ENCODE measurements around the gene RAPGEF3.

RAPGEF3 gene

DNA sequence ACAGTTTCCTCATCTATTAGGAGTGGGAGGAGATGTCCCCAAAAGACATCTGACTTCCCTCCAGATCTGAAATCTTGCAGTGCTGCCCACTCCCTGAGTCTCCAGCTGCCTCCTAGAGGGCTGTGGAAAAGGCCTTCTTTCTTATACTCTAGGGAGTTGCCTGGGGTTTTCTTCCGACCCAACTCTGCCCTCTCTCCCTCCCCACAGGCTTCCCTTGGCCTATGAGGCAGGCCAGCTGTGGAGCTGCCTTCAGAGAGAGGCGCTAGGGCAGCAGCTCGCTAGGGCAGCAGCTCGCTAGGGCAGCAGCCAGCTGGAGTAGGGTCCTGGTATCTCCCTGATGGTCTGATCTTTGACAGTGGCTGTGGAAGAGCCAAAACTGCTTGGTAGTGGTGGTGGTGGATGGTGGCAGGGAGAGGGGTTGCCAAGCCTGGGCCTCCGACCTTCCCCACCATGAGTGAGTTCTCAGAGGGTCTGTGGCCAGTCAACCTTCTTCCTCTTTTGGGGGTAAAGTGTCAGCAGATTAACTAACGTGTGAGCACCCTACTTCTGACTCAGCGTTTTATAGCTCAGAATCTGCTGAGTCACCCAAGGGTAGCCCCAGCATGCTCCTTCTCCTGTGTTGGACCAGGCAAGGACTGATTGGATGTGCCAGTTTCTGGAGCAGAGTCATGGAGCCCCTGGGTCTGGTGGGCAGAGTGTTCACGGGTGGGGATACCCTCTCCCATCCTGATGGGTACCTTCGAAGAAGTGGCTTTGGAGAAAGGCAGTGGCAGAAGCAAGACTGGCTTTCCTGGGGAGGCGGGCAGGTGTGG is 16.6 kb upstream of the RAPGEF3 start:
- peak; percentile 44 for DNase-seq

DNA sequence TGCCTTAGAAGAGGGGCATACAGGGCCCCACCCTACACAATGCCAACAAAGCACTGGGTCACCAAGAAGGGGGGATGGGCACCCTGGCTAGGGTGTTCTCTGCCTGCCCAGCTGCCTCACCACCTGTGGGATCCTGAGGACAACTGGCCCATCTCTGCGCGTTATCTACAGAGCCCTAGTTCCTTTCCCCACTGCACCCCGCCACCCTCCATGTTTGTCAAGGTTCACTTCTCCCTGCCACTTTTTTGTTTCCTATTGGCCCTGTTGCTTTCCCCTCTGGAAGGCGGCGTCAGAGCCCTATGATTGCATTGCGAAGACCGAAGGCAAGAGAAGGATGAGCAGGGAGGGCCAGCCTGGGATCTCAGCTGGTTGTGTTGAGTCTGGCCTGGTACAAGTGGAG is 16.0 kb upstream of the RAPGEF3 start:
- no peak for DNase-seq

DNA sequence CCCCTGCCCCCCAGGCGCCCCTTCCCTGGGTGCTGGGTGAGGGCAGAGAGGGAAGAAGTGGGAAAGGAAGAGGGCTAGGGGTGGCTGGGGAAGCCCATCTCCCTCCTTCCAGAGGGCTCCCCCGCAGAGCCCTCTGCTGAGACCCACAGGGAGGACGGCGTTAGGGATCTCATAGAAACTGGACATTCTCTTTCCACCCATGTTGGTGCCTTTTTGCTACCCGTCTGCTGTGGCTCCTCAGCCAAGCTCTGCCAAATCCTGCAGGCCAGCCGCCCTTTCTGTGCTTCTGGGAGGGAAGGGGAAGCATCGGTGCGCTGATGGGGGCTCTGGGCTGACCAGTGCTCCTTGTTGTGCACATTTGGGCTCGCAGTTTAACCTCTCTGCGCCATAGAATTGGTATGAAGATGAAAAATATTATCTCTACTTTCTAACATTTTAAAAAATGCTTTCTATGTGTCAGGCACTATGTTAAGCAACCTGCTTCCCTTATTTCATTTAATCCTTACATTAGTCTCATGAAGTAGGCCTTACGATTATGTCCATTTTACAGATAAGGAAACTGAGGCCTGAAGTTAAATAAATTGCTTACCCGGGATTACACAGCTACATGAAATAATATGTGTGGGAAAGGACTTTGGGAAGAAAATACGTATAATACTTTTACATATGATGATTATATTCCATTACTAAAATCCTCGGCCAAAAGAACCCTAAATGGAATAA is 15.3 kb upstream of the RAPGEF3 start:
- DNase-seq: no peak

DNA sequence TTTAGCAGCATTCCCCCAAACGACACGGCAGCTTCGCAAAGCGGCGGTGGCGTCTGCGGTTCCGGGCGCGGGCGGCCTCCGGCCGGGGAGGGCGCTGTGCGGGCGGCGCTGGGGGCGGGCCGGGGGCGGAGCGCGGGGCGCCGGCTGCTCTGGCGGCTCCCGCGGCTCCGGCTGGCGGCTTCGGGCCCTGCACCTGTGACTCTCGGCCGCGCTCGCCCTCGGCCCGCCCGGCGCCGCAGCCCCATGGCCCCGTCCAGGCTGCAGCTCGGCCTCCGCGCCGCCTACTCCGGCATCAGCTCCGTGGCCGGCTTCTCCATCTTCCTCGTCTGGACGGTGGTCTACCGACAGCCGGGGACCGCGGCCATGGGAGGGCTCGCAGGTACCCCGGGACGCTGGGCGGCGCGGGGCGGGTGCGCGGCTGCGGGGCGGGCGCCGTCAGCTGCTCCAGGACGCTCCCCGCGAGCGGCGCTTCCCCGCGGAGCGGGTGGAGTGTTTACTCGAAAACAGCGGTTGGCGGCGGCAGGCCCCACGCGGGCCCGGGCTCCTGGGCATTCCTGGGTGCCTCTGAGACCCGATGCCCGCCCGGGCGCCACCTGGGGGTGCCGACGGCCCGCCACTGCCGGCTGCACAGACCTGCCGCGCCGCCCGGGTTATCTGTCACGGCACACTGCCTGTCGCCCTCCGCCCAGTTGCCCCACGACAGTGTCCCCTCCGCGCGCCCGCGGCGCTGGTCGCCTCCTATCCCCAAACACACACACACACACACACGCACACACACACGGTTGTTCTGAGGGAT is 14.6 kb upstream of the RAPGEF3 start, which contains the start of gene SLC48A1:
Gene SLC48A1 (plus strand): TSS at position 177 of the 796 bp plus-strand sequence. CDS start 67 bp downstream, at position 244.
- DNase-seq: peak; percentile 70

DNA sequence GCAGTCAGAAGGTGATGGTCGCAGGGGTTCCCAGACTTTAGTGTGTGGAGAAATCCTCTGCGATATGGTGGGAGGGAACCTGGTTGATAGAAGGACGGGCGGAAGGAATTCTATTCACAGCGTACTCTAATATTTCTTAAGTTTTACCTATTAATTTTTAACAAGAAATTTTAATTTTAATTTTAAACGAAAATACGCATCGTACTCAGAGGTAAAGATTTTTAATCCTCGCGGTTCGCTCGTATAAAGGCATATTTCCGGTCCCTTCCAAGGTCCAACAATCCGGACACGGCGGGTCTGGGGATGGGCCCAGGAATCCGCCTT is 14.0 kb upstream of the RAPGEF3 start:
- no peak for DNase-seq

DNA sequence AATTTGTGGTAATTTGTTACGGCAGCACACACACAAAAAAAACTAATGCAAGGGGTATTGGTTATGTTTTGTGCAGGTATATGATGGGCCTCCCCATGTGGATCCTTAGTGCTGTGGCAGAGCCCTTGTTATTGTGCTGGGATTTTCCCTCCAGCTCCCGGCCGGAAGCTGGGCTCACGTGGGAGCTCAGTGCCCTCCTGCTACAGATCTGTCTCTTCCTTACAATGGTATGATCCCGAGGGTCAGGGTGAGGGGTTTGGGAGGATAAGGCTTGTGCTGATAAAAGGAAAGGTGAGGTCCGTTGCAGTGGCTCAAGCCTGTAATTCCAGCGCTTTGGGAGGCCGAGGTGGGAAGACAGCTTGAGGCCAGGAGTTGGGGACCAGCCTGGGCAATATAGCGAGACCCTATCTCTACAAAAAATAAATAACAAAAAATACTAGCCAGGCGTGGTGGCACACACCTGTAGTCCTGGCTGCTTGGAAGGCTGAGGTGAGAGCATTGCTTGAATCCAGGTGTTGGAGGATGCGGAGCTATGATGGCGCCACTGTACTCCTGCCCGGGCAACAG is 13.5 kb upstream of the RAPGEF3 start:
- DNase-seq: no peak

DNA sequence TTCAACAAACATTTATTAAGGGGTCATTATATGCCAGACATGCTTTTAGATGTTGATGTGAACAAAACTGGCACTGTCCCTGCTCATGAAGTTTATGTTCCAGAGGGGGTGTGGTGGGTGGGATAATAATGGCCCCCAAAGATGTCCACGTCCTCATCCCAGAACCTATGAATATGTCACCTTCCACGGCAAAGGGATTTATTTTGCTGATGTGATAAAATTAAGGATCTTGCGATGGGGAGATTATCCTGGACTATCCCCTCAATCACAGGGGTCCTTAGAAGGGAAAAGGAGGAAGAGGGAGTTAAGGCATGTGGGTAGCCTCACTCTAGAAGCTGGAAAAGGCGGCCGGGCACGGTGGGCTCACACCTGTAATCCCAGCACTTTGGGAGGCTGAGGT is 12.6 kb upstream of the RAPGEF3 start:
- DNase-seq: no peak

DNA sequence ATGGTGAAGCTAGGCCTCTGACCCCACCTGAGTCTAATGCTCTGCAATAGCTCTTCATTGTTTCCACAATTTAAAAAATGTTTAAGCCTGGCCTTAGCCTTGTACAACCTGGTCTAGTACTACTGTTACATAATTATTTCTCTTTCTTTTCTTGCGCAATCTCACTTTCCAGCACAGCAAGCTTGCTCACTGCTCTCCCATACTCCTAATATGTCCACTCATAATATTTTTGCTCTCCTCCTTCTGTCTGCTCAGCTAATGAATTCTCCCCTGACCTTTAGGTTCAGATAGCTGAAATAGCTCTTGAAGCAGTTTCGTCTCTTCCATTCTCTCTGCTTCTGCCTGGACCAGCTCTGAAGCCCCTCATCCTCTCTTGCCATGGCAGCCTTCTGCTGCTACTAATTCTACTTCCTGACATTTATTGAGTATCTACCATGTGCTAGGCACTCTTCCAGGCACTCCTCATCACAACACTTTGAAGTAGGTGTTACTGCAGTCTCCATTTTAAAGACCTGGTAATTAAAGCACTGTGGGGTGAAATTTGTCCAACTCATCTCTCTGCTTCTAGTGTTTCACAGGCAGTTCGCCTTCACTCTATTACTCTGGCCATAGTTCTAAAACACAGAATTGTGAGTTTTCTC is 11.5 kb upstream of the RAPGEF3 start:
- no peak for DNase-seq

DNA sequence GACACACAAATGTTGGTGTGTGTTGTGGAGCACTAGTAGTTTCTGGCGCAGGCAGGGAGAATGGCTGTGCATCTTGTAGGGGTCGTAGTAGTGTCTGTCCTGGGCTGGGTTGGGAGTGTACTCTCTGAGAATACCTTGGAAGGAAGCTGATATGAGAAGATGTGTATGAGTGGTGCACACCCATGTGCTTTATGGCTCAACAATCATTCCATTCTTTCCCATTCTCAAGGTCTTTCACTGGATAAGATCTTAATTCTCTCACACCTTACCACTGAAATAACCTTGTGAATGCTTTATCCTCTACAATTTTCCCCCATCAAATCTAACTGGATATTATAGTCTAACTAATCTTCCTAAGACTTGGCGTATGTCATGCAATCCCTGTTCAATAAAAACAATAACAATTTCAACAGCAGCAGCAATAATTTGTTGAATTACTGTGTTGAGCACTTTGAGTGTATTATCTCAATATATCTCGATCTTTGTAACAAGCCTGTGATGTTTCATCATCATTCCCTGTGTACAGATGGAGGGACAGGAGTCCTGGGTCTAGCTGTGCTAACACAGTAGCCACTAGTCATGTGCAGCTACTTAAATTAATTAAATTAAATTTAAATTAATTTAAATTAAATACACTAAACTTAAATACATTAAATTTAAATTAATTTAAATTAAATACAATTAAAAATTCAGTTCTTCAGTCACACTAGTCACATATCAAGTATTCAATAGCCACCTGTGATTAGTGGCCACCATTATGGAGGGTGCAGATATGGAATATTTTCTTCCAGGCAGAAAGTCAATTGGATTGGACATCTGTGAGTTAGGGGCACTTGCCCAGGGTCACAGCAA is 10.8 kb upstream of the RAPGEF3 start:
- DNase-seq: no peak

DNA sequence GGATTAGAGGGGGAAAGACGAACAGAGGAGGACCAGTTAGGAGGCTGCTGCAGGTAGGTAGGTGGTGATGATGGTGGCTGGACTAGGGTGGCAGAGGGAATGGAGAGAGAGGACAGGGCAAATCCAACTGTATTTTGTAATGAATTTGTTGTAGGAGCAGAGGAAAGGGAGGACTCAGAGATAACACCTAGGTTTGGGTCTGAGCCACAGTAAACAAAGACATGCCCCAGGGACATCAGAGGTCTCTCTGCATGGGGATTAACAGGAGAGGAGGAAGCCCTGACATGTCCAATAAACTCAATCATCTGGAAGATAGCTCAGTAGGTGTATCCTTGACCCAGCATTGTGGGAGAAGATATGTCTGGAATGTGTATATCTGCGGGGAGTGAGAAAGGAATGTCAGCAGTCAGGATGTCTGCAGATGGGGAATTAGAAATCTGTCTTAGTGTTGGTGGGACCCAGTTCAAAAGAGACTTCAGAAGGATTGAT is 9.7 kb upstream of the RAPGEF3 start:
- DNase-seq: no peak

DNA sequence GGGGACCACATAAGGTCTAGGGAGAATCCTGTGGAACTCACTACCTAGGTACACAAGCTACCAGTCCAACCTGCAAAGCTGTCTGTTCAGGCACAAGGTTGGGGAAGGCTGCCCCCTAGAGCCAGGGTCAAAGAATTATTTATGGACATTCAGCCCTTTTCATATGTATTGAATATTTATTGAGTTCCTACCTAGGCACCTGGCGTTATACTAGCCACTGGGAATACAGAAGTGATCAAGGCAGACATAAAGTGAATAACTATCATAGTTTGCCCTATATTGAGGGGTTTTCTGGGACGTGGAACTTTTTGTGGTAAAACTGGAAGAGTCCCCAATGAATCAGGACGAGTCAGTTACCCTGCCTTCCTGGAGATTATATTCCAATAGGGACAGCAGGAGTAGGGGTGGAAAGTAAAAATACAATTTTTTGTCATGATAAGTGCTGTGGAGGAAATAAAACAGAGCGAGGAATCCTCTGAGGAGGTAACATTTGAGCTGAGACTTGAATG is 8.6 kb upstream of the RAPGEF3 start:
- DNase-seq: peak; percentile 74

DNA sequence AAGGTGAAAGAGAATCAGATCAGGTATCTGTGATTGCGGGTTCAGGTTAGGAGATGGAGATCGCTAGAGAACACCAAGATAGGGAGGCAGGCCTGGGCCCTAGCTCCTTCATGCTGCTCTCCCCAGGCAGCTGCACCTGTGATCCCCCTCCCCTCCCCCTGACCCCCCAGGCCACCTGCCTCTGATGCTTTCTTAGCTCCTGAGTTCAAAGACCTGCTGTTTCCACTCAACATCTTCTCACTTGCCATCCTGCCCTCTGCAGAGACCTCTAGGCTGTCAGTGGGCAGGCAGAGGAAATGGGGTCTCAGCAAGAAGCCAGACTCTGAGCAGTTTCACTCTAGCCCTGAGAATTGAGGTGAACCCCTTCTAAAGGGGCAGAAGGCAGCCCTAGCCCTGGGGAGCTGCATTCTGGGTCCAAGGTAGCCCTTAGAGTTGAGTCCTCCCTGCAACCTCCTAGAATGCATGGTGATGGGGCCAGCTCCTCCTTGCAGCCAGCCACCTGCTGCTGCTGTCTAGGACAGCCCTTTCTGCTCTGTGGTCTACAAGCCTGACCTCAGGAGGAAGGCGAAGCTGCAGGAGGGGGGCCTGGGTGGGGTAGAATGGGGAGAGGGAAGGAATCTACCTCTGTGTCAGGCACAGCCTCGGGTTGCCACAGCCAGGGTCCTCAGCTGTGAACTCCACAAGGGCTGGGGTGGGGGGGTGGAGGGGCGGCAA is 8.0 kb upstream of the RAPGEF3 start:
- DNase-seq: no peak

DNA sequence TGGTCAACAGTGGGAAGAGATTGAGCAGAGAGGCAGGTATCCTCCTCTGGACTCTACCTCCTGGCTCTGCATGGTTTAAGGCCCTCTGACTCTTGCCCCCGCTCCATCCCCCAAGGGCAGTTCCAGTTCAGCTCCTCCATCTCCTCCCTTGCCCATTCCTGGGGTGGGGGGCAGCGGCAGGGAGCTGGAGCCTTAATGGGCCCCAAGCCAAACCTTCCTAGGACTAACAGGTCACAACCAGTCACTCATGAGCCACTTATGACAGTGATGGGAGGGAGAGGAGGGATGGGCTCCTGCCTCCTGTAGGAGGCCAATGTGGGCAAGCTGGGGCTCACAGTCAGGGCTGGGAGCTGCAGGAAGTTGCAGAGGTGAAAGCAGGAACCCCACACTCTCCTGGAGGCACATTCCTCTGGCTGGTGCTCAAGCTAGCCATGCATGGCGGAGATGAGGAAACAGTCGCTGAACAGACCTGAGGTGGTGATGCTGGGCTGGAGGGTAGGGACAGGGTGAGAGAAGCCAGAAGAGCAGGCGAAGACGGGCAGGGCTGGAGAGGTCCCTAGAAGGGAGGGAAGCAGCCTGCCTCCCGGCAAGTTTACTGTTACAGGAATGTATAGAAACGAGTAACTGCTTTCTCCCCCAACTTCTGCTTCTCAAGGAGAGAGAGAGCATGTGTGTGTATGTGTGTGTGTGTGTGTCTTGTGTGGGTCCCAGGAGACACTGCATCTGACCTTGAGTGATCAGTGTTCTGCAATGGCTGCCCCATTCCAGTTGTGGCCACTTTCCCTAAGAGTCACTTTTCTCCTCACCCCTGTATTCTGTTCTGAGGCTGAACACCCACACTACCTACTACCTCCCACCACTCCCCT is 5.0 kb upstream of the RAPGEF3 start:
- no peak for DNase-seq

DNA sequence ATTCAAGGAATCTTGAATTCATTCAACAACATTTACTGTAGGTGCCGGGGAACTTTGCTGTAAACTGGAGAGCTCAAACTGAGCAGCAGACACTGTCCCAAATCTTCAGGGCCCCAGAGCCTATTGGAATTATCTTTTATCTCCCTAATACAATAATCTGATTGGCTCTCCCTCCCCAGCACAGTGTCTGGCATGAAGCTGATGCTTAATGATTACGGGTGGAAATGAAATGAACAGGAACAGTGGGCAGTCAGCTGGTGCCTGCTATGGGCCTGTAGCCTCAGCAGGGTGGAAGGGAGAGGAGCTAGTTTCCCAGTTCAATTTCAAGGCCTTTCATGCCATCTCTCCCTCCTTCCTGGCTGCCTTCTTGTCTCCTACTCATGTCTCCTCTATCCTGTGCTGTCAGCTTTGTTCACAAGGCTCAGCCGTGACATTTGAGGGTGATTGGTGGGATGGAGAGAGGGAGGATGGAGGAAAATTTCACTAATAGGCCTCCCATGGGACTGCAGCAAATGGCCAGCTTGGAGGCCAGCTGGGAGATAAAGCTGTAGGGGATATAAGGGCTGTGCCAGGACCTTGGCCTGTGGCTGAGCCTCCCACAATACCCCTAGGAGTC is 4.3 kb upstream of the RAPGEF3 start:
- no peak for DNase-seq

DNA sequence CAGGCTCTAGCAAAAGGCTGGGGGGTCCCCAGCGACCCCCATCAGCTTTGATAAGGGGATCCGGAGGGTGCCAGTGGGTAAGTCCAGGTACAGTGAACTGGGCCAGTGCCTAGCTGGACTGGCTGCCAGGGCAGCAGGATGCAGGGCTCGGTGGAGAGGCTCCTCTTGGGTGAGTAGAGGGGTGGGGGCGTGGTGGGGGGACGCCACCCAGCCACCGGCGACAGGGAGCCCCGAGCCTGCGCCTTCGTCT is 171 bp downstream of the RAPGEF3 start:
- DNase-seq: no peak

DNA sequence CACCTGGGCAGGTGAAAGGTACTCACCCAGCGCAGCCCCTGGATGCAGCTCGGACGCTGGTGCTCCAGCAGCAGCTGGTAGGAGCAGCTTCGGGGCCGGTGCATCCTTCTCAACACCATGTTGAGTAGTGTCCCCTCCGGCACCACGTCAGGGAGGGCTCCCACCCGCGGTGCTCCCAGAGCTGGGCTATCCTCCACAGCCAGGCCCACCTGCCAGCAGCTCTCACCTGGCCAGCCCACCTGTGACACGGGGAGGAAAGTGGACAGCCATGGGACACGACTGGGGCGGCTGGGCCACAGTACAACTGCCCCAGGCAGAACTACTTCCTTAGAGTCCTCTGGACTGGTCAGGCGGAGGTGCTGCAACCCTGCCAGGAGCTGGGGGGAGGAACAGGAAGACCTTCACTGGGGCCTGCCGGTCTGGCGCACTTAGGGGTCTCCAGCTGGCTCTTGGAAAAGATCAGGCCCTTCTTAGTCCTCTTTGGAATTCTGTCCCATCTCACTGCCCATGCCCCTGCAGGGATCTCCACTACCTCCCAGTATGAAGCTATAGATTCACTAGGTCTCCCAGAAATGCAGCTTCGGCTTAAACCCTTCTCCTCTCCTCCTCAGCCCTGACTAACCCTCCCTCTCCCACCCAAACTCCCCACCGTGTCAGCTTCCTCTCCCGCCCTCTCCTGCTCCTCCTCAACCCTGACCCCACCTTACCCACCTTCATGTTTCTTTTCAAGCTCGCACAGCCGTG is 668 bp downstream of the RAPGEF3 start:
- no peak for DNase-seq

DNA sequence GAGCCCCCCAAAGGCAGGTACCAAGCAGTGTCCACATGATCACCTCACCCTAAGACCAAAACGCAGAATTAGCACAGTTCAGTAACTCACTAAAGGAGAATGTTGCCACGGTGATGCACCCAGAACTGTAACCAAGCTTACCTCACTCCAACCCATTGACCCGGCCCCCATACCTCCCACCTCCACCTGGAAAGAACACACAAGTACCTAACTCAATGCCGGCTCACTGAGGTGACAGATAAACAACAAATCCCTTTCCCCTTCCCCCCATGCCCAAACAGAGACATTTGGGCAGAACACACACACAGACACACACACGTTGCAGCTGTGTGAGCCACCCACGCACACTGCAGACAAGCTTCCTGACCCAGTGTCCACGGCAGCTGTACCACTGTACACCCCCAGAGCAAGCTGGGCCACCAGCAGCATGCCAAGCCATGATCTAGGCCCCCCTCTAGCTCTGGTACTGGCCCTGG is 1.3 kb downstream of the RAPGEF3 start:
- no peak for DNase-seq
